Fibroblast of the conjunctiva (primary cell): Measurements from ENCODE around the gene DNHD1.
"Not testable (repeated sequence)": the region's sequence is repeated elsewhere in the genome, so short reads cannot be mapped to it uniquely, and the experiment has no call there.

Source experiments
- DNase-seq: peaks from one replicate; pipeline ENCODE4 v3.0.0-alpha.2; 2010; ENCODE audit warnings: low read depth

The DNHD1 gene

DNA sequence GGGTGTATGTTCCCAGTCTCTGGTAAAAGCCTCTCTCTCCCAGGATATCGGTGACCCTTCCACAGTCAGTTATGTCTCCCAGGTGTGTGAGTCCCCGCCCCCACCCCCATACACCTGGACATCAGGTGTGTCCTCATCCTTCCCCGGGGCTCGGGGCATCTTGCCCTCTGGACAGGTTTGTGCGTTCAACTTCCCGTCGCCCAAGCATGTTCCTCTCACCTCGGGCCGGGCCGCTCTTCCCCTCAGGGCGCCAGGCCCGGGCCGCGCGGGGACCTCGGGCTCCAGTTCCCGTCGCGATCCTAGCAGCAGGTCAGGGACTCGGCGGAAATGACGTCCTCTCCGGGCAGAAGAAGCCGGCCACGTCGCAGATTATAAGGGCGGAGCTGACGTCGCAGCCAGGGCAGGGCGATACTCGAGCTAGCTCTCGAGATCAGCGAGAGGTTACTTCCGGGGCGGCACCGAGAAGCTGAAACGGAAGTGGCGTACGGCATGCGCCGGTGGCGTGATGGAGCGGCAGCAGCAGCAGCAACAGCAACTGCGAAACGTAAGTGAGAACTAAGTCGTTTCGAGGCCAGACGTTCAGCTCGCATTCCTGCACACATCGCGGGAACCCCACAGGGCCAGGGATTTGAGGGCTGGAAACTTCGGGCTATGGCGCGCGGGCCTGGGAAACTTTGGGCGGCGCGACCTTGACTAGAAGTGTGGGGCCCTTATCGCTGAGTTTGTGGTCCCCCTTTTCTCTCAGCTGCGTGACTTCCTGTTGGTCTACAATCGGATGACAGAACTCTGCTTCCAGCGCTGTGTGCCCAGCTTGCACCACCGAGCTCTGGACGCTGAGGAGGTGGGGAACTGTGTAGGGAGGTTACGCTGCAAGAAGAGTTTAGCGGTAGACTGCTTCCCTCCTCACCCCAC, 15.8 kb upstream of the DNHD1 start, which contains the start of the genes ARFIP2 and TIMM10B:
ARFIP2 (minus strand) TSS at position 320 of the 912 bp plus-strand sequence. CDS start 910 bp downstream, outside the sequence.
TIMM10B (plus strand) TSS at position 490 of the 912 bp plus-strand sequence; CDS start at position 506, 16 bp downstream.
- peak; percentile 92 for DNase-seq

DNA sequence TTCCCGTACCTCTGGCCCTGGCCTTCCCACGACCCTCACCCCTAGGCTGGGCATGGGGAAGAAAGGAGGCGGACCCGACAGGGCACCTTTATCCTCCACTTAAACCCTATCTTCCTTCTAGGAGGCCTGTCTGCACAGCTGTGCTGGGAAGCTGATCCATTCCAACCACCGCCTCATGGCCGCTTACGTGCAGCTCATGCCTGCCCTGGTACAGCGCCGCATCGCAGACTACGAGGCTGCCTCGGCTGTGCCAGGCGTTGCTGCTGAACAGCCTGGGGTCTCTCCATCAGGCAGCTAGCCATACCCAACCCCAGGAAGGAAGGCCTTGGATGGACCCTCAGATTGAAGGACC, 15.2 kb upstream of the DNHD1 start:
- no peak for DNase-seq

DNA sequence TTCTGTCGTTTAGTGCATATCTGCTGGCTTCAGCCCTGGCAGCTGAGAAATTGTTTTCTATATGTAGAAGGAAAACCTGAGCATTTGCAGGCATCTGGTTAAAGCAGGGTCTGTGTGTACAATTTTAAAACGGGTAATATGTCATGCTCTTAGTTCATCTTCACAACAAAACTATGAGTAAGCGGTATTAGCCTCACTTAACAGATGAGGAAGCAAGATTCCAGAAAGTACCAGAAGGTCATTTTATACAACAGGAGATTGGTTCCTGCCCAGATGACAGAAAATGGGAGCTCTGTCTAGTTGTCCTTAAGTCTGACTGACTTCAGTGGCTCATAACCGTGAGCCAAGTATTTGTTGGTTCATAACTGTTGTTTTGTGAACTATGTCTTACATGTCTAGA, 14.6 kb upstream of the DNHD1 start:
- DNase-seq = no peak

DNA sequence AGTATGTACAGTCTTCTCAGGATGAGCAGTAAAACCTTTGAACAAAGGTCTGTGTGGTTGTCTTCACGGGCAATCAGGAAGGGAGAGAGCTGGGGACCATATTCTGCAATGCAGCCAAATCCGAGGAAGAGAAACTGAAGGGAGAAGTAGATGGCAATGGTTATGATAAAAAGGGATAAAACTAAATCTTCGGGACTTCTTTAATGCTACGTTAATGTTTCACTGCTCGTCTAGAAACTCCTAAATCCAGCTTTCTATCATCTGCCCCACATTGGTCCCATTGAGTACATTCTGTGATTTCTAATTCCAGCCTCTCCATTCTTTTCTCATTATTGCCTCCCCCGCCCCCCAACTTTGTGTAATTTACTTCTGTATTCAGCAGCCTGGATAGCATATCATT, 14.1 kb upstream of the DNHD1 start:
- no peak for DNase-seq

DNA sequence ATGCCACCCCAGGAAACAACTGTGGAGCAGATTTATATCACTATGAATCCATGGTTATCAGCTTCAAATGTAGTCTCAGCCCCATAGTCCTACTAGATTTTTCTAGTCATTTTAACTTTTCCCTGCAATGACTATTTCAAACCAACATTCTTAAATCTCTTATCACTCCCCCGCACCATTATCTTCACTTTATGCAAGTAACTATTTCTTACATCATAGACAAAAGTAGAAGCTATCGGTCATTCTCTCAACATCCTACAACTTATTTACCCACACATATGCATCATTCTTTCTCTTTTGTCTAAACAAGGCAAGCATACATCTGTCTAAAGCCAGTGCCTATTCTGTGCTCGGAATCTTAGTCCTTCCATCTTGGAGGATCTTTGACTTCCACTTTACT, 11.4 kb upstream of the DNHD1 start:
- DNase-seq = no peak

DNA sequence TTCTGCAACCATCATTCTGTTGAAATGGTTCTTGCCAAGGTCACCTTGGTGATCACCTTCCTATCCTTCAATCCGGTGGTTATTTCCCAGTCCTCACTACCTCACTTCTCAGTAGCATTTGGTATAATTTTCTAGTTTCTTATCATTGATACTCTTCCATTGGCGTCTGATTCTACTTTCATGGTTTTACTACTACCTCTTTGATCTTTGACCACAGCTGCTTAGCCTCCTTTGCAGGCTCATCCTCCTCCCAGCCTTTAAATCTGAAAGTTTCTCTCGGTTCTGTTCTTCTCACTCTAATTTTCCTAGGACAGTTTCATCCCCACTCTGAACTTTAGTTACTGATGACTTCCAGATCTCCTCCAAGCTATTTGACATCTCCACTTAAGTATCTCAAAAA, 10.8 kb upstream of the DNHD1 start:
- DNase-seq = no peak

DNA sequence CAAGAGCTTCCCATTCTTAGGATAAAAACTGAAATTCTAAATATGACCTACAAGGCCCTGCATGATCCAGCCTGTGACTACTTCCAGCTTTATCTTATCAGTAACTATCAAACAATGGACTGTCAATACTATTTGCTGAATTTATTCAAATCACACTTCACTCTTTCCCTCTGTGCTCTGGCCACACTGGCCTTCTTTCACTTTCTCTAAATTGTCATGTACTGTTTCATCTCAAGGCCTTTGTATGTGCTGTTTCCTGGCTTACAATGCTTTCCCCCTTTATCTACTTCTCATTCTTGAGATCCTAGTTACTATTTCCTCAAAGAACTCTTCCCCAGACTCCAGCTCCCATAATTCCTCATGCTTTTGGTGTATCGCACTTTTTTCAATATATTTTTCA, 10.1 kb upstream of the DNHD1 start:
- no peak for DNase-seq

DNA sequence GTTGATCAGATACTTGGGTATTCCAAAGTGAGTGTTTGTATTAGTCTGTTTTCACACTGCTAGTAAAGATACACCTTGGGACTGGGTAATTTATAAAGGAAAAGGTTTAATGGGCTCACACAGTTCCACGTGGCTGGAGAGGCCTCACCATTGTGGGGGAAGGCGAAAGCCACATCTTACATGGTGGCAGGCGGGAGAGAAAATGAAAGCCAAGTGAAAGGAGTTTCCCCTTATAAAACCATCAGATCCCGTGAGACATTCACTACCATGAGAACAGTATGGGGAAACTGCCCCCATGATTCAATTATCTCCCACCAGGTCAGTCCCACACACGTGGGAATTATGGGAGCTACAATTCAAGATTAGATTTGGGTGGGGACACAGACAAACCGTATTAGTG, 8.7 kb upstream of the DNHD1 start:
- no peak for DNase-seq

DNA sequence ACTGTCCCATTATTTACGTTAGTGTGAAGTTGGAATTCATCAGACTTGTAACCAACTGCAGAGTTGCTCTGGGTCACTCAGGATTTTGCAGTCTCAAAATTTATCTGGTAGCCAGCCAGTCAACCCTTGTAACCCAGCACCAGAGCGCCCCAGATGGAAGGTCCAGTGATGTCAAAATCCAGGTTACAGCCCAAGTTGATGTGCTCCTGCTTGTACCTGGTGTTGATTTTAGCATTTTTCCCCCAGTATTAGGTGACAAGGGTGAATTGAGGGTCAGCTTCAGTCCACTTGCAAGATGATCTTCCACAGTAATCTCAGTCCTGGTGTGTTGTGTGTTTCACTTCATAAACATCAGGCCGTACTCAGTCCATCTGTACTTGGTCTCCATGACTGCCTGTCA, 8.3 kb upstream of the DNHD1 start:
- no peak for DNase-seq

DNA sequence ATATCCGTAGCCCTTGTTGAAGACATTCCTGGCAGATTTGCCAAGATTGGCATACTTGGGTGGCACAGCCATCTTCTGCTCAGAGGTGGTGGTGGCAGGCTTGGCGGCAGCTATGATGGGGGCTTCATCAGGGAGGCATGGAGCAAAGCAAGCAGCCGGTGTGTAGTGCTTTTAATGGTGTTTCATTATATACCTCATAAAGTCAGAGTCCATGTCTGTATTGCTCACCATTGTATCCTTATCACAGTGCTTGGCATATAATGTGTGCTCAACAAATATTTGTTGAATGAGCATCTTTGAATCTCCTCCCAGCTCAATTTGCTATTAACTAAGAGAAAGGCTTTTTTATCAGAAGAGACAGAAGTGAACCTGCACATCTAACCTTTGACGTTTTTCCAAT, 7.8 kb upstream of the DNHD1 start:
- no peak for DNase-seq

DNA sequence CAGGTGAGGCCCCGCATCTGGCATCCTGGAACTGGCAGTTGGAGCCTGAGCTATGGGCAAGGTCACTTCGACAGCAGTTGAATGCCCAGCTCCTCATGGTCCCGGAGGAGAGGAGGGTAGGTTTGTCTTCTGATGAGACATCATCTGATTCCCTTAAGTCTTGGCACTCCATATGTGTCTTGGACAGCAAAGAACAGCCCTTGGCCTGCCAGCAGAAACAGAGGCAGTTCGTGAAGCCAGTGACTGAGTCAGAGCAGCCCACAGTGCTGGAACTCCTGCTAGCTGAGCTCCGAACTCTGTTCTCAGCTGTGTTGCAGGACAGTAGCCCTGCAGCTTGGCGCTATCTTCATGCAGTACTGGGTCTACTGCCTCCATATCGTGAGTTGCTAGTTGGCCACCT, 1.0 kb downstream of the DNHD1 start:
- DNase-seq = peak; percentile 41

DNA sequence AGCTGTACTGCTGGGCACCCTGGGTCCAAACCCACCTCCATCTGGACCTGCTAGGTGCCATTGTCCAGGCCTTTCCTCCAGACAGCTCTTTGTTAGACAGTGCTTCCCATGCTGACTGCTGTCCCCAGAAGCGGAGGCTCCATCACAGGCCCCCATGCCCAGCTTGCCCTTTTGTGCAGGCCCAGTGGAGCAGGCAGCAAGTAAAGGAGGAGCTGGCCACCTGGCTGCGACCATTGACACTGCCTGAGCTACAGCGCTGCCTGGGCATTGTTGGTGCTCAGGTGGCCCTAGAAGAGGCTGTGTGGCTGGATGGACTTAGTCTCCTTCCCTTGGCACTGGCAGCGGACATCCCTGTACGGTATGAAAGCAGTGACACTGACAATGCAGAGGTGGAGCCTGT, 1.5 kb downstream of the DNHD1 start:
- no peak for DNase-seq

DNA sequence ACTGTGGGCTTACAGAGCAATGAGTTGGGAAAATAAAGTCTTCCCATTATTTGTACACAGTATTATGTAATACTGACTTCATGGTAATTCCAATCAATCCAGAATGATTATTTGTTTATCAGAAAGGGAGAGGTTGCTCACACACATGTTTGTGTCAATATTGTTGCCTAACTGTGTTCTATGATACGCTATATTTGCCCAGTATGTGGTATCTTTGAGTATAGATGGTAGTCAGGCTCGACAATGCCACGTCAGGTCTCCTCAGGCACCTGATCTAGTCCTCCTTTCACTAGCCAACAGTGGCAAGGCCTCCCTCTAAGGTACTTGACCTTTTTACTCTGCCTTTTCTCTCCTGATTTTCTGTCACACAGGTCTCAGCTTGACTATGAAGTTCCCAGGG, 5.3 kb downstream of the DNHD1 start:
- DNase-seq = no peak

DNA sequence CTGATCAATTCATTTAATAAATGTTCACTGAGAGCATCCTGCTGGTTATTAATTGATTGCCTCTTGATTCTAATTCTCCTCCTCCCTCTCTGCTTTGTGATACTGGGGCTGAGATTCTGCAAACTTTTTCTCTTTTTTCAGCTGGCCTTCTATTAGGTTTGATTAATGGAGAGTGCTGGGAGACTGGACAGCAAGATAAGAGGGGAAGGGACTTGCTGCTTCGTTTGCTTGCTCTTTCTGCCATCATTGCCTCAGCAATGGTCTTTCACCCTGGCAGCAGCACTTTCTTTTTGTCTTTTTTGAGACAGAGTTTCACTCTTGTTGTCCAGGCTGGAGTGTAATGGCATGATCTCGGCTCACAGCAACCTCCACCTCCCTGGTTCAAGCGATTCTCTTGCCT, 7.1 kb downstream of the DNHD1 start:
- no peak for DNase-seq

DNA sequence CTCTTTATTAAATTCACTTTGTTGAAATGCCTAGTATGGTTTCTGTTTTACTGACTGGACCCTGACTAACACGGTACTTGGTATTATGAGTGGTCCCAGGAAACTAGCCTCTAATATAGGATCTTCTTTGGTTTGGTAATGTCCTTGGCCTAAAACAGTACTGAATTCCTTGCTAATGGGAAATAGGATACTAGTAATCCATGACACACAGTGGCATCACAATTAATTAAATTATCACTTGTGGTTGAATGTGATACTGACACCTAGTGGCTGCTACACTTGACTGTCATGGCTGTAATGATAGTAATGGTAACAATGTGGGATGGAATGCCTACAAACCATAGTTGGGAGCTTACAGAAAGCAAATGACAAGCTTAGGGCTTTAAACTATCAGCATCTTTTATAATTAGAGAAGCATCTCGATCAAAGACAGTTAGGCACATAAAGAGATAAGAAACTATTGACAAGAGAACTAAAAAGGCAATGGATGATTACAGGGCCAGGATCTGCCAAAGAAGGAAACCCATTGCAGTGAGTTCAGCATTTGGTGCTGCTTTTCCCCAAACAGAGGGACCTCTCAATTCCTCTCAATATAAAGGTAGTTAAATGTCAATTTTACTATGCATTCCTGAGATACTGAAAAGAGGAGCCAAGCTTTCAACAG, 8.6 kb downstream of the DNHD1 start:
- peak; percentile 49 for DNase-seq

DNA sequence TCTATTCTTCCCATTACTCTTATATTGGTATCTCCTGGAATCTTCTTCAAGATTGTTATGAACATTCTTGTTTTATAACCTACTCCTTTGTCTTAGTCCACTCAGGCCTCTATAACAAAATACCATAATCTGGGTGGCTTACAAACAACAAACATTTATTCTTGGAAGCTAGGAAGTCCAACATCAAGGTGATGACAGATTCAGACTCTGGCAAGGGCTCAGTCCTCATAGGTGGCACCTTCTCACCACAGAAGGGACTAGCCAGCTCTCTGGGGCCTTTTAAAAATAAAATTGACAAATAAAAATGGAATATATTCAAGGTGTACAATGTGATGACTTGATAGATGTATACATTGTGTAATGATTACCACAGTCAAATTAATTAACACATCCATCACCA, 19.8 kb downstream of the DNHD1 start:
- no peak for DNase-seq

DNA sequence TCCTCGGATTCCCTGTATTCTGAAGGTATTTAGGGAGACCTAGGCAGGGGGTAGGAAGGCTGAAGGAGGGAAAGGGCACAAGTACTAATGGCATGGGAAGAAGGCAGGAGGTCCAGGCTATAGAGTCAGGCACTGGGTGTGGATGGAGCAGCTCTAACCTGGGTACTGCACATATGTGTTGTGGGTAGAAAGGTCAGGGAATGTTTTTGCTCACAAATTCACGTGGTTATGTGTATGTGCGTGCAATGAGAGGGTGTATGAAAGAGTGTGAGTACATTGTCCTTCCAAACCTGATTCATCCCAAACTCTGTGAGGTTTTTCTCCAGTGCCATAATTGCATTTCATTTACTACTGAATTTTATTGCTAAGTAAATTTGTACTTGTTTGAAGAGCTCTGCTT, 23.2 kb downstream of the DNHD1 start:
- no peak for DNase-seq

DNA sequence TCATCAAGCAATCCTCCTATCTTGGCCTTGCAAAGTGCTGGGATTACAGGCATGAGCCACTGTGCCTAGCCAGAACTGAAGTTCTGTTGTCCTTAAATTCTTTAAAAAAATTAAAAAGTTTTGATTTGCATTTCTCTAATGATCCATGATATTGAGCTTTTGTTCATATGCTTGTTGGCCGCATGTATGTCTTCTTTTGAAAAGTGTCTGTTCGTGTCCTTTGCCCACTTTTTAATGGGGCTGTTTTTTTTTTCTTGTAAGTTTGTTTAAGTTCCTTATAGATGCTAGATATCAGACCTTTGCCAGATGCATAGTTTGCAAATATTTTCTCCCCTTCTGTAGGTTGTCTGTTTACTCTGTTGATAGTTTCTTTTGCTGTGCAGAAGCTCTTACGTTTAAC, 24.9 kb downstream of the DNHD1 start:
- not testable (repeated sequence) for DNase-seq

DNA sequence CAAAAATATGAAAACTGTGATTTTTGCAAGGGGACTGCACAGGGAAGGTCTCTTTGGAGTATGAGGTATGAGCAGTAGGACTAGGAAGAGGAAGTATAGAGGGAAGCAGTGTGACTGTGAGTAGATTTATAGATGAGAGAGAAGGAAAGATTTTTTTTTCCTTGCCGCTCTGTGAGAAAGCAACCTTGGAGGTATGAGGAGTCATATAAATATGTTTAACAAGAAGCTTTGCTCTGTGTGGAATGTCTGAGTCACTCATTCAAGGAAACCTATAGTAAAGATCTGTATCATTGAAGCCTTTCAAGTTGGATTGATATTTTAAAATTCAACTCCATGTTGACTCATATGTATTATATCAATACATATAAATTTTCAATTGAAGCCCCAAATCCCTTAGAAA, 26.2 kb downstream of the DNHD1 start:
- no peak for DNase-seq

DNA sequence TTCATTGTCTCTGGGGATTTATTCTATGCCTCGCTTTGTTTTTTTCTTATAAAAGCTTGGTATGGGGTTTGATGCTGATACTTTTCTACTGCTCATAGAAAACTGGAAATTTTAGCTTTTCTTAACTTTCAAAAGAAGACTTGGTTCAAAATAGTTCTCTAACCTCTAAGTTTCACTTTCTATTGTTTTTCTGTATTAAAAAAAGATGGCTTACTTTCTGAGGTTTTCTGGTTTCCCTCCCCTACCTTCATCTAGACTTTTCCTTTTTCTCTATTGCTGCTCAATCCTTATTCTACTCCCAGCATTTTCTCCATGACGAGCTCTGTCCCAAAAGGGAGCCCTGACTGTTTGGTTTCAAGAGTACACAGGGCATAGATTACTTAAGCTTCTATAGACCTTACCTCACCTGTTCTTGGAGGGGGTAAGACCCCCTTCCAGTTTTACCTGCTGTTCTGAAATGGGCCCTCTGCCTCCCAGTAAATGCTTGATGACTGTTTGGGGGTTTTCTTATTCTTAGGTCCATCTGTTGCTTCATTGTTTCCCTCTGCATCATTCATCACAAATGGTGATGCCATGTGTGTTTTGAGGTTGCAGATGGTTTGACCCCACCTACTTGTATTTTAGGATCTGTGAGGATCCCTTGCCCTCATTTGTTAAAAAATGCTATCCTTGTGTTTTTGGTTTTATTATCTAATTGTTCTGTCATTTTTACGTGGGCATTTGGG, 29.5 kb downstream of the DNHD1 start:
- no peak for DNase-seq

DNA sequence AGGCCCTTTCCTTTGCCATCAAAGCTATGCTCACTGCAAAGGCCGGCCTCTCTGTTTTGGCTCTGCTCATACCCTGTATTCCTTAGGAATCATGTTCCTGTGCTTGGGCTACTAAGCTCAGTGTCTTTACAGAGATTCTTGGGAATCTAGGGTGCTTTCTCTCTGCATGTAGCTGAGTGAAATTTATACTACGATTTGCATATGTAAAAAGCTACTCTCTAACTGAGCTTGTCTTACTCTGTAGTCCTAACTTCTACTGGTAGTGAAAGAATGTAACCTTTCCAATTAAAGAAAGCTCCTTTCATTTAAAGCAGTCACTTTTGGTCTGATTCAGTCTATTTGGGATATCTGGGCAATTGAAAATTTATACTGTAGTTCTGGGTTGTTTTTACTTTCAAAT, 32.2 kb downstream of the DNHD1 start:
- DNase-seq = no peak

DNA sequence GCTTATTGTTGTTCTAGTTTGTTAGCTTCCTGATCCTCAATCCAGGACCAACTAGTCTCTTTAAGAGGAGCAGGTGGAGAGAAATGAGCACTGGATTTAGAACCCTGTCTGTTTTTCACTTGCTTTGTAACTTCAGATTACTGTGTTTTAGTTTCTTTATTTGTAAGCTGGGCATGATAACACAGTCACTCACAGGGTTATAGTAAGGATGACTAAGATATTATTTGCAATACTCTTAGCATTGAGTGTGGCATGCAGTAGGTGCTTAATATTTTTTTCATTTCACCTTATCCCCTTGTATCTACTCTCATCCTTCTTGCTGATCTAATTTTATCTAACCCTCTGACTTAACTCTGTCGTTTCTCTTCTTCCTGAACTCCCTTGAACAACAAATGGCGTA, 33.8 kb downstream of the DNHD1 start:
- DNase-seq = no peak

DNA sequence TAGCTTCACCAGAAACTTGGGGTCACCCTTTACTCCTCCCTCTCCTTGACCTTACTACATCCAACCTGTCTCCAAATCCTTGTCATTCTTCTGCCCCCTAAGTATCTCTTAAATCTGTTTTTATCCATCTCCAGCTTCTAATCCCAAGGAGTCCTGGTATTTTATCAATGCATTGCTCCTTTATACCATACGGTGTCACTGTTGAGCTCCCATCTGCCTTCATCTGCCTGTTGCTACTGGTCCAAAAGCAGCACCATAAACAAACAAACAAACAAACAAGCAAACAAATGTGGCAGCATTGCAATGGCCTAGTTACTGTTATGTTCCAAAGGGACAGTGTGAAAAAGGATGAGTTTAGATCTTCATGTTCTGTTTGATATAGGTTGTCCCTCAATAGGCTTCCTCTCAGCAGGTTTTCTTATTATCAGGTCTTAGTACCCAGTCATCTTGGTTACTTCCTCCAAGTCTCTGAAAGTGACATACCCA, 34.2 kb downstream of the DNHD1 start:
- DNase-seq = peak; percentile 26
